ENCODE measurements around the gene HSPA1L.

Gene HSPA1L

DNA sequence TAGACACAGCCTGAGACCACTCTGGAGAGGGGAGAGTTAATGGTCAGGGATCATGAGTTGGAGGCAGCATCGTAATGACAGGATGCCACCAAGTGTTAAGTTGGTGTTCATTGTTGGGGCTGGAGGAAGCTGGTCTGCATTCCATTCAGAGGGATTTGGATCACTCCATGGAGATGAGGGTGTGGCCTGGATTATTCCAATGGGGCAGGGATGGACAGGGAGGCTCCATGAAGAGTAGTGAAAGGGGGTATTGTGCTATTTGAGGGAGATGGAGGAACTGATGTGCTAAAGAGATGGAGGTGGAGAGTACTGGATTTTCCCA is 51.5 kb downstream of the HSPA1L start:
- DNase-seq (ENCODE audit: low spot score), result no peak

DNA sequence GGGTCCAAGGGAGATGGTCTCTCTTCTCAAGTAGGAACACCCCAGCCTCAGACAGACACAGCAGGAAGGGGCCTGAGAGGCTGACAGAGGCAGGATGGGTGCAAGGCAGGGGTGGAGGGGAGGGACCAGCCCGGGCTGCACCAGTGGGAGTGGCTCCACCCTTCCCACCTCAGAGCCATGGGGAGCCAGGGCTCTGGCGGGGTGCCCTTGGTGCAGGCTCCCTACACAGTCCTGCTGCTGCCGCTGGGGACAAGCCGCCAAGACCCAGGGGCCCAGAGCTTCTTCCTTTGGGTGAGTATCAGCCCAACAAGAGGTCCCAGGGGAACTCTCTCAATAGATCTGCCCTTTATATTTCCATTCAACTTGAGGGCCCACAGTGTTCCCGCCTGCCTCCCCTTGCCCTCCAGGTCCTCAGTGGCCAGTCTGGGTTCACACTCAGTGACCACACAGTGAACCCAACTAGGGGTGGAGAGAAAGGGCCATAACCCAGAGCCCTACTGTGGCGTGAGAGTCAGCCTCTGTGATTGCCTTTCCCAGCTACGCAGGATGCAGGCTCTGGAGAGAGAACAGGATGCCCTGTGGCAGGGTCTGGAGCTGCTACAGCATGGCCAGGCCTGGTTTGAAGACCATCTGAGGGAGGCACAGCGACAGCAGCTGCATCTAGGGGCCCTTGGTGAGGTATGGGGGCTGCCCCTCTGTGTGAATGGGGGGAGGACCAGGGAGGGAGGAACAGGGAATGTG is 52.0 kb downstream of the HSPA1L start:
- no peak for DNase-seq (ENCODE audit: low spot score)

DNA sequence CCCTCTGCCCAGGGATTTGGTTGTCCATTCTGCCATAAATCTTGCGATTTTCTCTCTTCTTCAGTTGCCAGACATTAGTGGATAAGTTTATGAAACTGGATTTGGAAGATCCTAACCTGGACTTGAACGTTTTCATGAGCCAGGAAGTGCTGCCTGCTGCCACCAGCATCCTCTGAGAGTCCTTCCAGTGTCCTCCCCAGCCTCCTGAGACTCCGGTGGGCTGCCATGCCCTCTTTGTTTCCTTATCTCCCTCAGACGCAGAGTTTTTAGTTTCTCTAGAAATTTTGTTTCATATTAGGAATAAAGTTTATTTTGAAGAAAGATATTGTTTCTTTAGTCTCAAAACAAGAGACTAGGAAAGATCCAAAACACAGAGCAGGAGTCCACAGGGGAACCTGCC is 52.7 kb downstream of the HSPA1L start, which contains the start of gene SAPCD1:
Gene SAPCD1 (plus strand): TSS at position 301 of the 400 bp plus-strand sequence. CDS start 399 bp downstream, outside the sequence.
- DNase-seq (ENCODE audit: low spot score), result no peak

DNA sequence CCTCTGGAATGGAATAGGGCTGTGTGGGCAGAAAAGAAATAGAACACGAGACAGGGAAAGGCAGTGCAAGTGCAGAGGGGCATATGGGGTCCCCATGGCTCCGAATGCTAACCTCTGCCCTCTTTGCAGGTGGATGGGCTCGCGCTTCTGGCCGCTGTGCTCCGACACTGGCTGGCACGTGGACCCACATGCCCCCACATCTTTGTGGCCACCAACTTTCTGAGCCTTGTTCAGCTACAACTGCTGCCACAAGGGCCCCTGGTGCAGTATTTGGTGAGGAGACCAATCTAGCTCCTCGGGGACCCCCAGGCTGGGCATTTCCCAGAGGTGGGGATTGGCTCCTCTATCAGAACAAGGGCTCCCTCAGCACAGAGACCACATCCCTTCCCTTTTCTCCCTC is 53.7 kb downstream of the HSPA1L start:
- no peak for DNase-seq (ENCODE audit: low spot score)

- no peak for DNase-seq (ENCODE audit: low spot score)
Observed at GRCh38 chr6:31760790-31761189, 54.3 kb downstream of the HSPA1L start.

Measured in NAMALWA (cell line).